C4-2B (cell line): Measurements from ENCODE around the gene NLRP7.
"Not testable (repeated sequence)": the region's sequence is repeated elsewhere in the genome, so short reads cannot be mapped to it uniquely, and the experiment has no call there.

Experiments used
- ZFX ChIP-seq: fragments of 450-650 bp; IDR thresholded peaks from 2 replicates; pipeline ENCODE4 v1.6.1; 2017
- TF ChIP-seq, protein P1 (sequence below): fragments of 450-650 bp; conservative IDR thresholded peaks from 2 replicates; pipeline ENCODE4 v1.5.1; 2017; ENCODE audit warnings: mild to moderate bottlenecking

DNA sequence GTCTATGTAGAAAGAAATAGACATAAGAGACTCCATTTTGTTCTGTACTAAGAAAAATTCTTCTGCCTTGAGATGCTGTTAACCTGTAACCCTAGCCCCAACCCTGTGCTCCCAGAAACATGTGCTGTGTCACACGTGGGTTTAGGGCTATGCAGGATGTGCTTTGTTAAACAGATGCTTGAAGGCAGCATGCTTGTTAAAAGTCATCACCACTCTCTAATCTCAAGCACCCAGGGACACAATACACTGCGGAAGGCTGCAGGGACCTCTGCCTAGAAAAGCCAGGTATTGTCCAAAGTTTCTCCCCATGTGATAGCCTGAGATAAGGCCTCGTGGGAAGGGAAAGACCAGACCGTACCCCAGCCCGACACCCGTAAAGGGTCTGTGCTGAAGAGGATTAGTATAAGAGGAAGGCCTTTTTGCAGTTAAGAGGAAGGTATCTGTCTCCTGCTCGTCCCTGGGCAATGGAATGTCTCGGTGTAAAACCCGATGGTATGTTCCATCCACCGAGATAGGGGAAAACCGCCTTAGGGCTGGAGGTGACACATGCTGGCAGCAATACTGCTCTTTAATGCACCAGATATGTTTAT is 3.5 kb downstream of the NLRP7 start:
- TF ChIP-seq, protein P1, sequence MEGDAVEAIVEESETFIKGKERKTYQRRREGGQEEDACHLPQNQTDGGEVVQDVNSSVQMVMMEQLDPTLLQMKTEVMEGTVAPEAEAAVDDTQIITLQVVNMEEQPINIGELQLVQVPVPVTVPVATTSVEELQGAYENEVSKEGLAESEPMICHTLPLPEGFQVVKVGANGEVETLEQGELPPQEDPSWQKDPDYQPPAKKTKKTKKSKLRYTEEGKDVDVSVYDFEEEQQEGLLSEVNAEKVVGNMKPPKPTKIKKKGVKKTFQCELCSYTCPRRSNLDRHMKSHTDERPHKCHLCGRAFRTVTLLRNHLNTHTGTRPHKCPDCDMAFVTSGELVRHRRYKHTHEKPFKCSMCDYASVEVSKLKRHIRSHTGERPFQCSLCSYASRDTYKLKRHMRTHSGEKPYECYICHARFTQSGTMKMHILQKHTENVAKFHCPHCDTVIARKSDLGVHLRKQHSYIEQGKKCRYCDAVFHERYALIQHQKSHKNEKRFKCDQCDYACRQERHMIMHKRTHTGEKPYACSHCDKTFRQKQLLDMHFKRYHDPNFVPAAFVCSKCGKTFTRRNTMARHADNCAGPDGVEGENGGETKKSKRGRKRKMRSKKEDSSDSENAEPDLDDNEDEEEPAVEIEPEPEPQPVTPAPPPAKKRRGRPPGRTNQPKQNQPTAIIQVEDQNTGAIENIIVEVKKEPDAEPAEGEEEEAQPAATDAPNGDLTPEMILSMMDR: not testable (repeated sequence)
- TF ChIP-seq ZFX: not testable (repeated sequence)
